ENCODE data around the gene HGS. TPM values are rescaled to one million over a fixed set of nuclear protein-coding genes. Genes with fewer than 3 reads are reported as not detected.

The HGS gene, protein sequence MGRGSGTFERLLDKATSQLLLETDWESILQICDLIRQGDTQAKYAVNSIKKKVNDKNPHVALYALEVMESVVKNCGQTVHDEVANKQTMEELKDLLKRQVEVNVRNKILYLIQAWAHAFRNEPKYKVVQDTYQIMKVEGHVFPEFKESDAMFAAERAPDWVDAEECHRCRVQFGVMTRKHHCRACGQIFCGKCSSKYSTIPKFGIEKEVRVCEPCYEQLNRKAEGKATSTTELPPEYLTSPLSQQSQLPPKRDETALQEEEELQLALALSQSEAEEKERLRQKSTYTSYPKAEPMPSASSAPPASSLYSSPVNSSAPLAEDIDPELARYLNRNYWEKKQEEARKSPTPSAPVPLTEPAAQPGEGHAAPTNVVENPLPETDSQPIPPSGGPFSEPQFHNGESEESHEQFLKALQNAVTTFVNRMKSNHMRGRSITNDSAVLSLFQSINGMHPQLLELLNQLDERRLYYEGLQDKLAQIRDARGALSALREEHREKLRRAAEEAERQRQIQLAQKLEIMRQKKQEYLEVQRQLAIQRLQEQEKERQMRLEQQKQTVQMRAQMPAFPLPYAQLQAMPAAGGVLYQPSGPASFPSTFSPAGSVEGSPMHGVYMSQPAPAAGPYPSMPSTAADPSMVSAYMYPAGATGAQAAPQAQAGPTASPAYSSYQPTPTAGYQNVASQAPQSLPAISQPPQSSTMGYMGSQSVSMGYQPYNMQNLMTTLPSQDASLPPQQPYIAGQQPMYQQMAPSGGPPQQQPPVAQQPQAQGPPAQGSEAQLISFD
- total RNA-seq, result 100 to 1,000 TPM in 1 of 2 donors, 10 to 100 TPM in 1; 93.8 to 108 TPM

DNA sequence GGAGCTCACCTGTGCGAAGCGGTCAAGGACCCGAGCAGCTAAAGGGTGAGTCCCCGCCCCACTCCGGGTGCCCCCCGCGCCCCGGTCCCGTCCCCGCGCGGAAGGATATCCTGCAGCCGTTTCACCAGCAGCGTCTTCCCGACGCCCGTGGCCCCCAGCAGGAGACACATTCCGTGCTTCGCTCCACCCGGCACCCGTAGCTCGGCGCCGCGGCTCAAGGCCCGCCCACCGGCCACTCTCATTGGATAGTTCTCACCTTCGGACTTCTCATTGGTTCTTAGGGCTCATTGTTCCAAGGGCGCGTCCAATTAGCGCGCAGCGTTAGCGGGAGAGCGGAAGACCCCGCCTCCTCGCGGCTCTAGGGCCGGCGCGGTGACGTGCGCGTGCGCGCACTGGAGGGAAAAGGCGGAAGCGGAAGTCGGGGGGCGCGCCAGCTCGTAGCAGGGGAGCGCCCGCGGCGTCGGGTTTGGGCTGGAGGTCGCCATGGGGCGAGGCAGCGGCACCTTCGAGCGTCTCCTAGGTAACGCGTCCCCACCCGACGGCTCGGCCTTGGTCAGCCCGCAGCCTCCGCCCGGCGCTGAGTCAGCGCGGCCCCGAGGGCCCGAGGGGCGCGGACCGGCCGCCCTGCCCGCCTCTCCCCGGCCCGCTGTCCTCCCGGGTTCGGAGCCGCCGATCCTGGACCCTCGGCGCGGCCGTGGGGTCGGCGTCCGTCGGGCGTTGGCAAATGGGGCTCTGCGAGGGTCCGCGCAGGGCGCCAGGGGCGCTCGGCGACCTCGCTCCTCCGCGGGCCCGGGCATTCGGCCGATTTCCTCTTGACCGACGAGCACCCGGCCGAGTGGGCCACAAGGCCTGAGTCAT is at the start of gene HGS, which contains the start of gene ARL16:
HGS (plus strand) TSS at position 428 of the 858 bp plus-strand sequence; CDS start at position 484, 56 bp downstream.
ARL16 (minus strand) TSS at position 214 of the 858 bp plus-strand sequence; CDS start at position 170, 44 bp downstream.
- Histone ChIP-seq H3K27me3 (replicated peaks; ENCODE audit: insufficient read depth) (no peaks in the 10 kb centered on the region), H3K9me3 (no peaks in the 10 kb centered on the region), H3K4me3 (peak within 1 kb of the TSS; percentile 93), H3K4me1 (ENCODE audit: control insufficient read depth in 1 of 2, low read depth in 2 of 2) (peaks cover 19 to 24% of the 10 kb centered on the region in 2 donors), H3K27ac (peak within 1 kb of the TSS; percentile 73 to 84), H3K36me3 (peaks cover 31% of the 10 kb centered on the region)
- TF ChIP-seq, protein P1, sequence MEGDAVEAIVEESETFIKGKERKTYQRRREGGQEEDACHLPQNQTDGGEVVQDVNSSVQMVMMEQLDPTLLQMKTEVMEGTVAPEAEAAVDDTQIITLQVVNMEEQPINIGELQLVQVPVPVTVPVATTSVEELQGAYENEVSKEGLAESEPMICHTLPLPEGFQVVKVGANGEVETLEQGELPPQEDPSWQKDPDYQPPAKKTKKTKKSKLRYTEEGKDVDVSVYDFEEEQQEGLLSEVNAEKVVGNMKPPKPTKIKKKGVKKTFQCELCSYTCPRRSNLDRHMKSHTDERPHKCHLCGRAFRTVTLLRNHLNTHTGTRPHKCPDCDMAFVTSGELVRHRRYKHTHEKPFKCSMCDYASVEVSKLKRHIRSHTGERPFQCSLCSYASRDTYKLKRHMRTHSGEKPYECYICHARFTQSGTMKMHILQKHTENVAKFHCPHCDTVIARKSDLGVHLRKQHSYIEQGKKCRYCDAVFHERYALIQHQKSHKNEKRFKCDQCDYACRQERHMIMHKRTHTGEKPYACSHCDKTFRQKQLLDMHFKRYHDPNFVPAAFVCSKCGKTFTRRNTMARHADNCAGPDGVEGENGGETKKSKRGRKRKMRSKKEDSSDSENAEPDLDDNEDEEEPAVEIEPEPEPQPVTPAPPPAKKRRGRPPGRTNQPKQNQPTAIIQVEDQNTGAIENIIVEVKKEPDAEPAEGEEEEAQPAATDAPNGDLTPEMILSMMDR (IDR thresholded peaks at IDR 0.05), result no peak
- peak; percentile 93 for DNase-seq (ENCODE audit: low spot score)
- ATAC-seq (ENCODE audit: insufficient number of reproducible peaks, low FRiP score, low read depth), result peak; percentile 98

DNA sequence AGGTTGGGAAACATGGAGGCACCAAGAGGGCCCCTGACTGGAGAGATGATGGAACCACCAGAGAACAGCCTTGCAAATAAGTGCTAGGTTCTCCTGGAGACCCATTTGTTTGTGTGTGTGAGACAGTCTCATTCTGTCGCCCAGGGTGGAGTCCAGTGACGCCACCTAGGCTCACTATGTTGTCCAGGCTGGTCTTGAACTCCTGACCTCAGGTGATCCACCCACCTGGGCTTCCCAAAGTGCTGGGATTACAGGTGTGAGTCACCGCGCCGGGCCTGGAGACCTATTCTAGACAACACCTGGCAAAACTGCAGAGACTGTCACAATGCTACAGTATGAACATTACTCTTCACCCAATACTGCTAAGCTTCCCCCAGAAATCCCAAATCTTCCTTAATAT is 48.4 kb upstream of the HGS start:
- peak overlapping the region; percentile 91 for H3K4me3 ChIP-seq
- no peaks in the 10 kb centered on the region for H3K9me3 ChIP-seq
- no peaks in the 10 kb centered on the region for H3K36me3 ChIP-seq
- H3K27ac ChIP-seq, result no peak overlapping the region
- TF ChIP-seq, protein P1 (IDR thresholded peaks at IDR 0.05), result no peak
- ATAC-seq (ENCODE audit: insufficient number of reproducible peaks, low FRiP score, low read depth) (no peak), DNase-seq (ENCODE audit: low spot score) (no peak)
- H3K27me3 ChIP-seq (replicated peaks; ENCODE audit: insufficient read depth), result no peaks in the 10 kb centered on the region
- H3K4me1 ChIP-seq (ENCODE audit: control insufficient read depth in 1 of 2, low read depth in 2 of 2), result peaks cover 24 to 36% of the 10 kb centered on the region in 2 donors

DNA sequence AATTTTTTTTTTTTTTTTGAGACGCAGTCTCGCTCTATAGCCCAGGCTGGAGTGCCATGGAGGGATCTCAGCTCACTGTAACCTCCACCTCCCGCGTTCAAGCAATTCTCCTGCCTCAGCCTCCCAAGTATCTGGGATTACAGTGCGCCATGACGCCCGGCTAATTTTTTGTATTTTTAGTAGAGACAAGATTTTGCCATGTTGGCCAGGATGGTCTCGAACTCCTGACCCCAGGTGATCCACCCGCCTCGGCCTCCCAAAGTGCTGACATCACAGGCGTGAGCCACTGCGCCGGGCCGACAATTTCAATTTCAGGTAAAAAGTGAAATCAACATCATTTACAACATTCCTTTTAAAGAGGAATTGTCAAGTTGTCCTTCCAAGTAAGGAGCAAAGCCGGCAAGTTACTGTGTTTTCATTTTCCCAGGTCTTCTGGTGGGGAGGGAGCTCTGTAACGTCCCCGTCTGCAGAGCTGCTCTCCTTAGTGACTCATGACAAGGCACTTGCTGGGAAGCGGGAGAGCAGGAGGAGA is 47.8 kb upstream of the HGS start:
- Histone ChIP-seq H3K9me3 (no peaks in the 10 kb centered on the region), H3K27ac (peak overlapping the region; percentile 71 to 78), H3K4me3 (peak overlapping the region; percentile 91), H3K36me3 (no peaks in the 10 kb centered on the region), H3K27me3 (replicated peaks; ENCODE audit: insufficient read depth) (no peaks in the 10 kb centered on the region), H3K4me1 (ENCODE audit: control insufficient read depth in 1 of 2, low read depth in 2 of 2) (peaks cover 24 to 36% of the 10 kb centered on the region in 2 donors)
- DNase-seq (ENCODE audit: low spot score) (no peak), ATAC-seq (ENCODE audit: insufficient number of reproducible peaks, low FRiP score, low read depth) (peak; percentile 35)
- TF ChIP-seq, protein P1 (IDR thresholded peaks at IDR 0.05), result no peak

DNA sequence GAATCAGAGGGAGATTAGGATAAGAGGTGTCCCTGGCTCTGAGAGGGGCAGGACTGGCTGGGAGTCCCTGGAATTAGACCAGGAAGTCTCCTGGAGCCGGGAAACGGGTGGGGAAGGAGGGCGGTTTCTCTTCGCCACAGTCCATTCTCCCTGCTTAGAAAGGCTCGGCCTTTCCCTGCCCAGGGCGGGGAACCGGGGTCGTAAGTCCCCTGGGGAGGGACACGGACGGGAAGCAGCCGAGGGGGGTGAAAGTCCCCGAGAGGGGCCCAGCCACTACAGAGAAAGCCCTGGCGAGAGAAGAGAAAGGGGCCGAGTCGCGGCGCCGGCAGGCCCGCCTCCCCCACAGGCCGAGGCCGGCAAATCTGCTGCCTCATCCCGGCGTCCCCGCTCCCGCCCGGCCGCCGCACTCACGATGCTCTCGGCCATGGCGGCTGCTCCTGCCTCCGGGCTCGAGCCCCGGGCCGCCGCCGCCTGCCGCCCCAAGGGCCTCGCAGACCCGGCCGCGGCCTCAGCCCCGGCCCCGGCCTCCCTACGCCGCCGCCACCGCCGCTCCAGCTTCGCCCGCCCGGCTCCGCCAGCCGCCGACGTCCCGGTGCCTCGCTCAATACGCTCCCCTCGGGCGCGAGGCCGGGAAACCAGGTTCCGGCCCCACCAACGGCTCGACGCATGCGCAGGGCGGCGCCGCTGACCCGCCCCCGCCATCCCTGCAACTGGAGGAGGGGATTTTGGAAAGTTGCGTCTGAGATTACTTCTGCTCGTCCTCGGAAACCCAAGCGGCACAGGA is 47.1 kb upstream of the HGS start, which contains the start of the genes NPLOC4 and TSPAN10:
NPLOC4 (minus strand) TSS at position 608 of the 784 bp plus-strand sequence; CDS start at position 426, 182 bp downstream.
TSPAN10 (plus strand) TSS at position 692 of the 784 bp plus-strand sequence. CDS start 5,217 bp downstream, outside the sequence.
- Histone ChIP-seq H3K9me3 (no peaks in the 10 kb centered on the region), H3K27ac (peak within 1 kb of the TSS; percentile 71 to 78), H3K4me1 (ENCODE audit: control insufficient read depth in 1 of 2, low read depth in 2 of 2) (peaks cover 24 to 36% of the 10 kb centered on the region in 2 donors), H3K27me3 (replicated peaks; ENCODE audit: insufficient read depth) (no peaks in the 10 kb centered on the region), H3K36me3 (no peaks in the 10 kb centered on the region), H3K4me3 (peak within 1 kb of the TSS; percentile 91)
- peak; percentile 61 for ATAC-seq (ENCODE audit: insufficient number of reproducible peaks, low FRiP score, low read depth)
- TF ChIP-seq, protein P1 (IDR thresholded peaks at IDR 0.05), result no peak
- DNase-seq (ENCODE audit: low spot score), result peak; percentile 50
